GM21717 (cell line): Measurements from ENCODE around the gene QSER1.
"Not testable (repeated sequence)": the region's sequence is repeated elsewhere in the genome, so short reads cannot be mapped to it uniquely, and the experiment has no call there.

Experiments used
- ATAC-seq: cut with Tn5 transposase; IDR thresholded peaks from one replicate; pipeline ENCODE4 v1.9.1; 2021; ENCODE audit warnings: mild to moderate bottlenecking, moderate library complexity; ENCODE audit not compliant: unreplicated experiment

Gene QSER1

GRCh38 chr11:32991898-32992297 lies 99.3 kb downstream of the QSER1 start:
- ATAC-seq: no peak

GRCh38 chr11:33000181-33000580 lies 107.6 kb downstream of the QSER1 start:
- ATAC-seq: no peak

- ATAC-seq: no peak
Measured at GRCh38 chr11:33001281-33001680, 108.7 kb downstream of the QSER1 start.

GRCh38 chr11:33001751-33002542 lies 109.3 kb downstream of the QSER1 start:
- ATAC-seq: no peak

- ATAC-seq: no peak
Measured at GRCh38 chr11:33005175-33005574, 112.6 kb downstream of the QSER1 start.

- no peak for ATAC-seq
Measured at GRCh38 chr11:33006010-33006409, 113.4 kb downstream of the QSER1 start.

GRCh38 chr11:33013755-33014154 lies 121.1 kb downstream of the QSER1 start:
- no peak for ATAC-seq

GRCh38 chr11:33015621-33016551 lies 123.3 kb downstream of the QSER1 start, which contains the start of gene DEPDC7:
DEPDC7 (plus strand) TSS chr11:33015878; CDS start chr11:33015956, 78 bp downstream.
- peak; percentile 62 for ATAC-seq

- no peak for ATAC-seq
Measured at GRCh38 chr11:33016654-33017053, 124.0 kb downstream of the QSER1 start.

- no peak for ATAC-seq
Measured at GRCh38 chr11:33017478-33017877, 124.9 kb downstream of the QSER1 start.

GRCh38 chr11:33017965-33018364 lies 125.4 kb downstream of the QSER1 start:
- ATAC-seq: no peak

GRCh38 chr11:33018840-33019239 lies 126.2 kb downstream of the QSER1 start:
- ATAC-seq: no peak

GRCh38 chr11:33021501-33021900 lies 128.9 kb downstream of the QSER1 start:
- no peak for ATAC-seq

- ATAC-seq: no peak
Measured at GRCh38 chr11:33021937-33022336, 129.3 kb downstream of the QSER1 start.

- ATAC-seq: no peak
Measured at GRCh38 chr11:33025339-33025722, 132.7 kb downstream of the QSER1 start.

- no peak for ATAC-seq
Measured at GRCh38 chr11:33027233-33027632, 134.6 kb downstream of the QSER1 start.

GRCh38 chr11:33027846-33028536 lies 135.4 kb downstream of the QSER1 start:
- no peak for ATAC-seq

- no peak for ATAC-seq
Measured at GRCh38 chr11:33028537-33028914, 135.9 kb downstream of the QSER1 start.

- not testable (repeated sequence) for ATAC-seq
Measured at GRCh38 chr11:33029218-33029617, 136.6 kb downstream of the QSER1 start.
